A204.1 (cell line): Measurements from ENCODE around the gene LRMDA.

Experiments
- FAIRE-seq: peaks from 2 replicates; lab custom pipeline; 2012; peaks lifted over from hg19 to GRCh38; lab: Jason Lieb, UNC

LRMDA gene

GRCh38 chr10:75717126-75717916 is 285.9 kb downstream of the LRMDA start:
- no peak for FAIRE-seq

GRCh38 chr10:75718991-75719390 is 287.6 kb downstream of the LRMDA start:
- FAIRE-seq, result no peak

GRCh38 chr10:75720157-75720556 is 288.7 kb downstream of the LRMDA start:
- no peak for FAIRE-seq

DNA sequence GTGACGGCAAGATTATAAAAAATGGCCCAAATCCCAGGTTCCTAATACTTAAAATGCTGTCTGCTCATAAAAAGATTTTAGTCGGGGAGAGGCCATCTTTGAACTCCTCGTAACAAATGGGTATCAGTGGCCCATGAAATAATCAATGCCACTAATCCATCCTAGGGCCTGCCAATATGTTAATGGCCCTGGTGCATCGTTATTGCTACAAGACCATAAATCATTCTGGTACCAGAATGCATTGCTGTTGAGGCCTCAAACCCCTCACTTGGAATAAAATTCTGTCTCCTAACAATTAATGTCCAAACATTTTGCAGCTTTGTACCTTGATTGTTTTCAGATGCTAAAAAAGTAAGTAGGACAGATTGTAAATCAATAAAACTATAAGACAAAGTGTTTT is 290.6 kb downstream of the LRMDA start:
- FAIRE-seq, result no peak

- FAIRE-seq, result no peak
These were observed 291.2 kb downstream of the LRMDA start for GRCh38 chr10:75722609-75723008.

GRCh38 chr10:75723319-75723980 is 292.0 kb downstream of the LRMDA start:
- no peak for FAIRE-seq

GRCh38 chr10:75724047-75724446 is 292.6 kb downstream of the LRMDA start:
- no peak for FAIRE-seq

GRCh38 chr10:75726522-75727483 is 295.4 kb downstream of the LRMDA start:
- FAIRE-seq, result no peak

GRCh38 chr10:75730847-75731246 is 299.4 kb downstream of the LRMDA start:
- no peak for FAIRE-seq

GRCh38 chr10:75733135-75733890 is 301.9 kb downstream of the LRMDA start:
- FAIRE-seq, result no peak

GRCh38 chr10:75736151-75736640 is 304.8 kb downstream of the LRMDA start:
- FAIRE-seq, result no peak

DNA sequence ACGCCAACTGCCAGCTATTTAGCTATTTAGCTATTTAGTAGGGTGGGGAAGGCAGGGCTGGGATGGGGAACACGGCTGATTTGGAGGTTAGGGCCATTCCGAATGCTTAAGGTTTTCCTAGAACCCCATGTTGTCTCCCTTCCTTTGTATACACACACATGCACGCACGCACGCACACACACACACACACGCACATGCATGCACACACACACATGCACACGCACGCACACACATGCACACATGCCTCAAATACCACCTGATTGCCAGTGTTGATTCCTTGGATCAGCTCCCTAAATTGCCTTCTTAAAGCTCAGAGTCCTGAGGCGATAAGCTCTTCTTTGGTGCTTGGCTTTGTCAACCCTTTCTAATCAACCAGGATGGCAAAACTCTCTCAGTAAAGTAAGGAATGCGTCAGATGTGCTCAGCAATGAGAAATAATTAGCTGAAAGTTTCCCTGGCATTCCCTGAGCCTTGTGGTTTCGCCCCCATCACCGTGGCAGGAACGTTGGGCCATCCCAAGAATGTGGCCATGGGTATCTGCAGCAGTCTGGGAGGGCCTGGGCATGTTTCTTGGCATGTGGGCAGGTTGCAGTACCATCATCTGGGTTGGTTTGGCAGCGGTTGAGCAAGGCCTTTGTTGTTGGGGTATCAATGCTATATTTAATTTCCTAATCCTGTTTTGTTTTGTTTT is 305.6 kb downstream of the LRMDA start:
- no peak for FAIRE-seq

DNA sequence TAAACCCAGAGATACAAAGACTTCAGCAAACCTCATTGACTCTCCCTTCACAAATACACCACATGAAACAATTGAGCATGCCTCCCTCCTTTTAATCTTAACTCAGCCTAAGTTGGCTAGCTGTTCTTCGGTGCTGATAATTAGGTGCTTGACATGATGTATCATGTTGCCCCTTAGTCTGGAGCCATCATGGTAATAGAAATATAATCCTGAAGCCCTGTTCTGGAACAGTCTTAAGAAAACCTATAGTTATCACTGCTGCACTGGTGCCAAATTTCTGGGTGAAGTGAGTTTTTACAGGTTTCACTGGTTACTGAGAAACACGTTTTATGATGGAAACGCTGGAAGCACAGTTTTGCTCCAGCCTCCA is 306.1 kb downstream of the LRMDA start:
- no peak for FAIRE-seq

- no peak for FAIRE-seq
These were observed 307.5 kb downstream of the LRMDA start for GRCh38 chr10:75738924-75739323.

DNA sequence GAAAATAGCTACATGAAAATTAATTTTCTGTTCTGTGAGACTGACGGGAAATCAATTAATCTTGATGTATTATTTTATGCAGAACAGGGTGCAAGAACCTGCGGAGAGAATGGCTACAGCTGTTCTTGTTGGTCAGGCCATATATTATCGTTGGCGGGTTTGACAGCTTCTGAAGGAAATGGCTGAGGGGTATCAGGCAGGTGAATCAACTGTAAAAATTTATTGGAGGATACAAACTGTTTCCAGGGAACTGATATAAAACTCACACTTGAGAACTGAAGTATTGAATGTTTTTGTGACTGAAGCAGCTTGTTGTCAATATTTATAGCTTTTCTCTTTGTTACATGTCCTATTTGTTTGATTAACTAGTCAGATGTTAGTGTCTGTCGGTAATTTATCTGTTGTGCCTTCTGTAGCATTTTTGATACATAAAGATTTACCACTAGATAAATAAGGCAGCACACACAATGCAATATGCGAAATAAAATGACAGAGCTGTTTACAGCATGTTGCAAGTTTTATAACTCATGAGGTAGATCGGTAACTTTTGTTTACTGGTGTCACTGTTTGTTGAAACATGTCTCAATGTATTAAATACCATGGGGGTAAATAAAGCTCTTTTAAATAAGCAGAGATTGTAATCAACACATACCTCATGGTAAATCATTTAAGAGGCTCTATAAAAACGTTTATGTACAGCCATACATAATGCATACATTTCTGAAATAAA is 308.2 kb downstream of the LRMDA start:
- no peak for FAIRE-seq

DNA sequence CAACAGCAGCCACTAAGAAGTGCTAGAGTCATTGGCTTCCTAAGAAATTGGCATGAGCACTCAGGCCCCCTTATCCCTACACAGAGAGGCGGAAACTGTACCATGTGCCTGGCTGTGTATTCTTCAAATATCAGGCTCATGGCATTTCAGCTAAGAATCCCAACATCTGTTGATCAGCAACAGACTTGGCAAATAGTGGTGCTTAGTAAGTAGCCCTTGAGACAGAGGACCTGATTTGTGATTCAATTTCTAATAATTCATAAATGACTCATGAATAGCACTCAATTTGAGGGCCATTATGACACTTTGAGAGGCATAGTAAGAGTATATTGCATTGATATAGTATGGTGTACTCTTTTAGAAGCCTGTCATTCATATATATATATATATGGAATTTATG is 309.1 kb downstream of the LRMDA start:
- FAIRE-seq, result no peak

- FAIRE-seq, result no peak
These were observed 310.9 kb downstream of the LRMDA start for GRCh38 chr10:75742355-75742754.

DNA sequence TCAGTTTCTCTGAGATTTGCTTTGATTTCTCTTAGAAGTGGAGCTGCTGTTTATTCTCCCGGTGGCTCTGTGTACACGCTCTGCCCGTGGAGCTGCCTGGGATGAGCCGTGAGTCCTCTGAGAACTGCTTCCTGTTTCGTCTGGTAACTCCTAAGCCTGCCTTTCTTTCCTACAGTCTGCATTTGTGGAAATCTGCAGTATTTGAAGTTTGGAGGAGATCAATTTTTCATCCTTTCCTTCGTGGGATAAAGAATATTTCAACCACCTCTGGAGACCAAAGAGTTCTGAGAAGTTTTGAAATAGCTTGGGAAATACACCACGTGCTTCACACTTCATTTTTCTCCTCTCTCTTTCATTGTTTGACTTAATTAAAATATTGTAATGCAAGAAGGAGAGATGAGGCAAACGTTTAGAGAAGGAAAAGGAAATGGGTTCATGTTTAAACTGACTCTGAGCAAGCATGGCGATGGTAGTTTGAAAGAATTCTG is 311.9 kb downstream of the LRMDA start:
- FAIRE-seq, result no peak

DNA sequence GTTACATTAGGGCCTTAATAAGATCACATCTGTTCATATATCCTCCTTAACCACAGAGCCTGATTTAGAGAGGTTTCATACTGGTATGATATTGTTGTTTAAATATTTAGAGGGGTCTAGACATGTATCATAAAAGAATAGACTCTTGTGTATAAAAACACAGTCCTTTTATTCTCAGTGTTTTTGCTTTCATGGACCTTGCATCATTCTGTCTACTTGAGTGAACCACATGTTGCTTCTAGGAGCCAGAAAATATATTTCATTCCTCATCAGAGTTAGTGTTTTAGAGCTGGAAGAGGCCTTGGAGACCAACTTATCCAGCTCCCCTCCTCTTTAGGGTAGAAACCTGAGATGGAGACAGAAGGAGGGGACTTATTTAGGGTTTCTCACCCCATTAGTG is 312.8 kb downstream of the LRMDA start:
- no peak for FAIRE-seq

GRCh38 chr10:75746356-75746755 is 314.9 kb downstream of the LRMDA start:
- no peak for FAIRE-seq
